GM12891 (cell line): Measurements from ENCODE around the gene ETS1.

Source experiments
- POLR2A ChIP-seq: IDR thresholded peaks from 2 replicates; pipeline ENCODE4 v1.6.1; 2011; ENCODE audit warnings: low read depth, low read length, control low read depth
- POLR2AphosphoS5 ChIP-seq: IDR thresholded peaks from 2 replicates; pipeline ENCODE4 v1.6.1; 2011; ENCODE audit warnings: low read depth, low read length, control low read depth
- TAF1 ChIP-seq: IDR thresholded peaks from 2 replicates; pipeline ENCODE4 v1.6.1; 2011; ENCODE audit warnings: low read depth, low read length, control low read depth

DNA sequence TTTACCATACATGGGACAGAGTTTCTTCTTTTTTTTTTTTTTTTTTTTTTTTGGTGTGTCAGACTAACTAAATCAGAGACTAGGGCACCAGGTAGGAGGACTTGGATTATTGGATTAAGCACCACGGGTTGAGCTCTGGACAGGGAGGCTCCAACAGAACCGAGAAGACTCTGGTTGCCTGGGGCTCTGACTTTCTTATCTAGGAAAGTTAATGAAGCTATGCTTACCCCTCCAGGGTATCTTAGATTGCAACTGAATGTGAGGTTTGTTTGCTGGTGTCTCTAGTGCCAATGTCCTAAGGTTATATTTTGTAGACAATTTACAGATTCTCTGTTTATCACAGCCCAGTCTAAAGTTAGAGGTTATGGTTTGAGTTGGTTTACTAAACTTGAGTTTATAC lies 18.1 kb downstream of the ETS1 start:
- no peak for TF ChIP-seq TAF1
- no peak for TF ChIP-seq POLR2A
- no peak for TF ChIP-seq POLR2AphosphoS5
